GM19025 (cell line): ENCODE data around the gene FOXF1.

Source experiments
- ATAC-seq: cut with Tn5 transposase; IDR thresholded peaks from one replicate; pipeline ENCODE4 v1.9.1; 2021; ENCODE audit warnings: mild to moderate bottlenecking, low read depth, moderate library complexity; ENCODE audit not compliant: unreplicated experiment

FOXF1 gene

GRCh38 chr16:86492267-86492960 lies 17.9 kb upstream of the FOXF1 start:
- no peak for ATAC-seq

- no peak for ATAC-seq
Measured at GRCh38 chr16:86492961-86493629, 17.2 kb upstream of the FOXF1 start.

GRCh38 chr16:86494039-86494564 lies 16.2 kb upstream of the FOXF1 start:
- no peak for ATAC-seq

GRCh38 chr16:86494565-86495356 lies 15.6 kb upstream of the FOXF1 start:
- no peak for ATAC-seq

GRCh38 chr16:86495357-86495701 lies 15.0 kb upstream of the FOXF1 start:
- ATAC-seq: no peak

- no peak for ATAC-seq
Measured at GRCh38 chr16:86495756-86496261, 14.5 kb upstream of the FOXF1 start.

- no peak for ATAC-seq
Measured at GRCh38 chr16:86496262-86496928, 13.9 kb upstream of the FOXF1 start.

GRCh38 chr16:86496929-86497461 lies 13.3 kb upstream of the FOXF1 start:
- ATAC-seq: no peak

- ATAC-seq: no peak
Measured at GRCh38 chr16:86497551-86498021, 12.7 kb upstream of the FOXF1 start.

GRCh38 chr16:86498155-86498670 lies 12.1 kb upstream of the FOXF1 start:
- no peak for ATAC-seq

- no peak for ATAC-seq
Measured at GRCh38 chr16:86498671-86499439, 11.5 kb upstream of the FOXF1 start.

- ATAC-seq: no peak
Measured at GRCh38 chr16:86499440-86499786, 10.9 kb upstream of the FOXF1 start.

GRCh38 chr16:86499889-86500707 lies 10.2 kb upstream of the FOXF1 start:
- ATAC-seq: no peak

GRCh38 chr16:86500708-86501510 lies 9.4 kb upstream of the FOXF1 start:
- ATAC-seq: no peak

GRCh38 chr16:86501989-86502855 lies 8.1 kb upstream of the FOXF1 start:
- ATAC-seq: no peak

- ATAC-seq: no peak
Measured at GRCh38 chr16:86502856-86503748, 7.2 kb upstream of the FOXF1 start.
